NT2/D1 (cell line): ENCODE results near the gene ADAMTS12.
"Not testable (repeated sequence)": the region's sequence is repeated elsewhere in the genome, so short reads cannot be mapped to it uniquely, and the experiment has no call there.

Source experiments
- YY1 ChIP-seq: IDR thresholded peaks from 2 replicates; pipeline ENCODE4 v1.6.1; 2011; ENCODE audit not compliant: insufficient read length, insufficient read depth
- ZNF274 ChIP-seq: IDR thresholded peaks from 2 replicates; pipeline ENCODE4 v1.6.1; 2011; ENCODE audit warnings: mild to moderate bottlenecking, low read depth, low read length

- not testable (repeated sequence) for TF ChIP-seq ZNF274, YY1
Measured at GRCh38 chr5:33539790-33540189, 352.0 kb downstream of the ADAMTS12 start.
